Measurements from ENCODE around the gene RALGPS2. TPM values are rescaled to one million over a fixed set of nuclear protein-coding genes. Genes with fewer than 3 reads are reported as not detected.

The RALGPS2 gene
- total RNA-seq (2016; rRNA removed; fragmentation: Illumina TruSeq; extraction: Trizol) (36.0 and 58.5 TPM in 2 replicates), polyA plus RNA-seq (2011; rRNA removed) (14.4 and 15.6 TPM in 2 replicates), polyA minus RNA-seq (2011; rRNA and poly(A)+ RNA removed; ENCODE audit: low replicate concordance) (12.8 and 14.0 TPM in 2 replicates), Bru-seq, nascent RNA (percentile 86 among the genes with signal in this experiment), BruChase-seq, experiment 1, labeled RNA remaining after a 6-hour chase (percentile 79 among the genes with signal in this experiment), BruChase-seq, experiment 2, labeled RNA remaining after a 2-hour chase (percentile 82 among the genes with signal in this experiment)
- total RNA-seq (2016; cell fraction: cytosol; rRNA removed; fragmentation: Illumina TruSeq; extraction: Trizol; ENCODE audit: low read depth), result 6.8 and 7.6 TPM in 2 replicates
- total RNA-seq (2016; cell fraction: insoluble cytoplasmic fraction; rRNA removed; fragmentation: Illumina TruSeq; extraction: Trizol), result 35.5 and 53.0 TPM in 2 replicates
- 22.3 and 27.2 TPM in 2 replicates for total RNA-seq (2016; cell fraction: membrane; rRNA removed; fragmentation: Illumina TruSeq; extraction: Trizol)
- total RNA-seq (2016; cell fraction: nucleus; rRNA removed; fragmentation: Illumina TruSeq; extraction: Trizol), result 42.6 and 46.4 TPM in 2 replicates
- polyA plus RNA-seq (2011; cell fraction: cytosol; rRNA removed), result 4.4 and 7.3 TPM in 2 replicates
- 20.7 and 26.9 TPM in 2 replicates for polyA plus RNA-seq (2011; cell fraction: nucleus; rRNA removed)
- polyA plus RNA-seq (2012), result 15.1 and 24.2 TPM in 2 replicates
- 2.5 and 3.0 TPM in 2 replicates for polyA plus RNA-seq (2016; cell fraction: cytosol; fragmentation: Illumina TruSeq; extraction: Trizol; ENCODE audit: low read depth)
- polyA plus RNA-seq (2016; cell fraction: insoluble cytoplasmic fraction; fragmentation: Illumina TruSeq; extraction: Trizol; ENCODE audit: low read depth), result 23.3 and 24.9 TPM in 2 replicates
- 6.2 and 6.7 TPM in 2 replicates for polyA plus RNA-seq (2016; cell fraction: membrane; fragmentation: Illumina TruSeq; extraction: Trizol; ENCODE audit: low read depth)
- 36.6 and 47.8 TPM in 2 replicates for polyA plus RNA-seq (2016; cell fraction: nucleus; fragmentation: Illumina TruSeq; extraction: Trizol; ENCODE audit: insufficient read depth, low read depth)
- polyA minus RNA-seq (2011; cell fraction: cytosol; rRNA and poly(A)+ RNA removed), result 29.6 and 36.9 TPM in 2 replicates
- 138 and 149 TPM in 2 replicates for polyA minus RNA-seq (2011; cell fraction: nucleus; rRNA and poly(A)+ RNA removed)
- long read RNA-seq, experiment 1, partial matches to known transcripts, result 2 of 3 reads
- long read RNA-seq, experiment 1, other reads (novel, unspliced or antisense), result 1 of 3 reads
- long read RNA-seq, experiment 2, full-length matches to known transcripts, result 5 of 37 reads
- long read RNA-seq, experiment 2, partial matches to known transcripts, result 0 of 37 reads
- long read RNA-seq, experiment 2, other reads (novel, unspliced or antisense), result 32 of 37 reads

GRCh38 chr1:178724728-178725465 lies at the start of gene RALGPS2:
Gene RALGPS2, plus strand, starts transcription at chr1:178725244. Its CDS starts 51,521 bp downstream, at chr1:178776765.
- Histone ChIP-seq H3K4me1 (ENCODE audit: insufficient read depth, low read length) (peaks cover 33% of the 10 kb centered on the region), H2AFZ (ENCODE audit: low read length) (no peak within 1 kb of the TSS), H3K4me3 (replicated peaks in 1 of 3; ENCODE audit: insufficient read depth in 1 of 3, low read depth in 2 of 3, low read length in 3 of 3) (peak within 1 kb of the TSS; percentile 87 to 95 (median 91)), H3K36me3 (replicated peaks in 1 of 2; ENCODE audit: control insufficient read depth in 1 of 2, insufficient read depth in 2 of 2, low read length in 2 of 2) (no peaks in the 10 kb centered on the region), H3K27ac (ENCODE audit: extremely low read length, insufficient read depth, low read length) (peak within 1 kb of the TSS; percentile 95), H3K79me2 (ENCODE audit: insufficient read depth, low read length) (peaks cover 35% of the 10 kb centered on the region), H4K20me1 (ENCODE audit: insufficient read depth, low read length) (no peaks in the 10 kb centered on the region), H3K27me3 (ENCODE audit: control insufficient read depth in 1 of 2, insufficient read depth in 2 of 2, low read length in 2 of 2) (no peaks in the 10 kb centered on the region), H3K9me3 (ENCODE audit: low read length) (no peaks in the 10 kb centered on the region), H3K9ac (ENCODE audit: insufficient read depth, low read depth, low read length) (peak within 1 kb of the TSS; percentile 96), H3K4me2 (ENCODE audit: low read depth, low read length) (peak within 1 kb of the TSS; percentile 88)
- ATAC-seq (peak; percentile 74), FAIRE-seq (no peak), DNase-seq (ENCODE audit: low spot score) (peak; percentile 58)
- ChIA-PET POLR2A (interaction anchor here (0.8 to 3.1 kb wide), 6 partner anchors 94 to 194 kb away, joined by 3 to 26 read pairs (median 4); no protein-coding TSS in a partner anchor), CTCF (ENCODE audit: low intra/inter-chr PET ratio, low total read pairs) (interaction anchor here (1.7 kb wide), 1 partner anchor 182 kb away, joined by 8 read pairs; no protein-coding TSS in a partner anchor)
- BruUV-seq (replicated peaks), result no TSS peak
- intact Hi-C loops (cut with micrococcal nuclease; ENCODE audit: unreplicated experiment), result loop anchor here (1.0 to 2.0 kb wide), 2 partner anchors 28 to 104 kb away; no protein-coding TSS in a partner anchor
- in situ Hi-C loops (cut with HindIII; ENCODE audit: extremely low pct_ligation_motif_present, low pct_unique_long_range_greater_than_20kb), result loop anchor here (25.0 kb wide), 1 partner anchor 413 kb away; no protein-coding TSS in a partner anchor
- 0% methylated on average over 3 of the region's 90 CpGs for WGBS (ENCODE audit: low lambda C conversion rate)
- TF ChIP-seq SALL2 (CRISPR knock-in tag; IDR thresholded peaks at IDR 0.05), result peak; percentile 84
- 0 out of 2 replicates have a peak, but pooled peaks have one; percentile 23 for TF ChIP-seq ZNF558 (CRISPR knock-in tag; IDR thresholded peaks at IDR 0.05; ENCODE audit: borderline replicate concordance)
- no peak for TF ChIP-seq HNF1A (IDR thresholded peaks at IDR 0.05; ENCODE audit: low read depth)
- peak; percentile 47; the same call in 1 of the 2 replicates for TF ChIP-seq HNF1A (CRISPR knock-in tag; IDR thresholded peaks at IDR 0.05; ENCODE audit: borderline replicate concordance)
- peak; percentile 35; the same call in 1 of the 2 replicates for TF ChIP-seq MYPOP (CRISPR knock-in tag; IDR thresholded peaks at IDR 0.05)
- TF ChIP-seq MXD1 (CRISPR knock-in tag; IDR thresholded peaks at IDR 0.05), result peak; percentile 55; the same call in 1 of the 2 replicates
- TF ChIP-seq ZNF710 (CRISPR knock-in tag; IDR thresholded peaks at IDR 0.05; ENCODE audit: borderline replicate concordance), result 0 out of 2 replicates have a peak, but pooled peaks have one; percentile 15

All from HepG2 (cell line).